Measurements from ENCODE around the gene SLC22A23.
A peak's percentile ranks its signal among the peaks of the same experiment; 100 is the strongest.

Gene SLC22A23

DNA sequence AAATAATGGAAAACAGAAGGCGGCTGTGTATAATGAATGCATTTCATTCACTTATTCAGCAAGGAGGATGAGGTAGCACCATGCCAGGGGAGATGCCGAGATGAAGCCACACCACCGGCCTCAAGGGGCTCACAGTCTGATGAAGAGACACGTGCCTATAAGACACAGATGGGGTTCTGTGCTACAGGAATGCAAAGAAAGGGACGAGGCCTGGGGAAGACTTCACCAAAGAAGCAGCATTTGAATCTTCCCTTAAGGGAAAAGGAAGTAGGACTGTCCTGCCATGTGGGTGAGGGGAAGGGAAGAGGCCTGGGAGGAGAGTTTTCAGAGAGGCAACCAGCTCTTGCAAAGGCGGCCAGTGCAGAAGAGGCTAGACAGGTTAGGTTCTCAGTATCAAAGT, 99.2 kb downstream of the SLC22A23 start:
- TF ChIP-seq, protein P1, sequence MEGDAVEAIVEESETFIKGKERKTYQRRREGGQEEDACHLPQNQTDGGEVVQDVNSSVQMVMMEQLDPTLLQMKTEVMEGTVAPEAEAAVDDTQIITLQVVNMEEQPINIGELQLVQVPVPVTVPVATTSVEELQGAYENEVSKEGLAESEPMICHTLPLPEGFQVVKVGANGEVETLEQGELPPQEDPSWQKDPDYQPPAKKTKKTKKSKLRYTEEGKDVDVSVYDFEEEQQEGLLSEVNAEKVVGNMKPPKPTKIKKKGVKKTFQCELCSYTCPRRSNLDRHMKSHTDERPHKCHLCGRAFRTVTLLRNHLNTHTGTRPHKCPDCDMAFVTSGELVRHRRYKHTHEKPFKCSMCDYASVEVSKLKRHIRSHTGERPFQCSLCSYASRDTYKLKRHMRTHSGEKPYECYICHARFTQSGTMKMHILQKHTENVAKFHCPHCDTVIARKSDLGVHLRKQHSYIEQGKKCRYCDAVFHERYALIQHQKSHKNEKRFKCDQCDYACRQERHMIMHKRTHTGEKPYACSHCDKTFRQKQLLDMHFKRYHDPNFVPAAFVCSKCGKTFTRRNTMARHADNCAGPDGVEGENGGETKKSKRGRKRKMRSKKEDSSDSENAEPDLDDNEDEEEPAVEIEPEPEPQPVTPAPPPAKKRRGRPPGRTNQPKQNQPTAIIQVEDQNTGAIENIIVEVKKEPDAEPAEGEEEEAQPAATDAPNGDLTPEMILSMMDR (conservative IDR thresholded peaks at IDR 0.05) = no peak
- peak overlapping the region; percentile 95 for H3K27ac ChIP-seq

DNA sequence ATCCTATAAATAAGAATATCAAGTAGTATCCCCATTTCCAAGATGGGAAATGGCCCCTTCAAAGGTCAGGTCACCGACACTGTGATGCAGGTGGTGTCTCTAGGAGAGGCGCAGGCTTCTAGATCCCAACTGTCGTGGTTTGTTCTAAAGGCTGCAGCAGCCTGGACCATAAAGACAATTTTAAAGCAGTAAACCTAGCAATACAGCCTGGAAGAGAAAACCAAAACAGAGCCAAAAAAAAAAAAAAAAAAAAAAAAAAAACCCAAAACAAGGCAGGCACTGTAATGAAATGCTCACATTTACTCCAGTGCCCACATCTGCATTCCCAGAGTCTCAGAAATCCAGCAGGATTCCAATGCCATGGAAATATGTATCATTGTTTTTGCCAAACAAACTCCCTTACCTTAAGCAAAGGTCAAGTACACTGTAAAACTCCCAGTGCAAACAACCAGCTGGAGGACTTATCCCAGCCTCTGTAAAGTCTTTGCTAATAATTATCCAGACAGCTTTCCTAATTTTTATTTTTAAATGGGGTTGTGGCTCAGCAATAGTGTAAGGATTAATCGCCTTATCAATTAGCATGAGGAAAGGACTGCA, 99.9 kb downstream of the SLC22A23 start:
- TF ChIP-seq, protein P1 (conservative IDR thresholded peaks at IDR 0.05) = no peak
- H3K27ac ChIP-seq = peak overlapping the region; percentile 95

DNA sequence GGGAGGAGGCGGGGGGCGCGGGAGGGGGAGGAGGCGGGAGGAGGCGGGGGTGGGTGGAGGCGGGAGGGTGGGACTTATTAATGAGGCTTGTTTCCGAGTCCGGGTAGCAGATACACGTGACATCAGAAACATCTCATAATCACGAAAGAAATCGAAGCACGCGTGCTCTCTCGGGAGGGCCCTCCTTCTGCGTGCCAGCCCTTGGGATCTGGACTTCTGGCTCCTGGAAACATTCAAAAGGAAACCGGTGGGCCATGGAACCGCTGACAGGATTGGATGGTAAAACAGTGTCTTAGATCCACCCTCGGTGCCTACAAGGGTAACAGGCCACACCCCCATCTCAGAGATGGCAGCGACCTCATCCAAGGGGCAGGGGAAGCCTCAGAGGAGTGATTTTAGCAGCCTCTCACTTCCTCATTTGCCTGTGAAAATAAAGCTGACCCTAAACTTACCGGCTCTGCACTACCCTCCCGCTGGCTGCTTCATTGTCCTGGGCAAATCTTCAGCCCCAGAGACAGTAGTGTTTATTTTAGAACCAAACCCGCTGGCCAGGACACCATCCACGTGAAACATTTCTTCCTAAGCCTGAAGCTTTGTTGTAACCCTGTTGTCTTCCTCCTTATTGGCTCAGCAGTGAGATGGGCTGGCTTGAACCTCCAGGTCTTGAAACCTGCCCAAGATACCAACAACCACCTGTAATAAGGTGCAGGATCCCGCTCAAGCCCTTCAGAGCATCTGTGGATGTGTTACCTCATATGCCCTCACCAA, 100.6 kb downstream of the SLC22A23 start:
- peak overlapping the region; percentile 95 for H3K27ac ChIP-seq
- TF ChIP-seq, protein P1 (conservative IDR thresholded peaks at IDR 0.05) = no peak

DNA sequence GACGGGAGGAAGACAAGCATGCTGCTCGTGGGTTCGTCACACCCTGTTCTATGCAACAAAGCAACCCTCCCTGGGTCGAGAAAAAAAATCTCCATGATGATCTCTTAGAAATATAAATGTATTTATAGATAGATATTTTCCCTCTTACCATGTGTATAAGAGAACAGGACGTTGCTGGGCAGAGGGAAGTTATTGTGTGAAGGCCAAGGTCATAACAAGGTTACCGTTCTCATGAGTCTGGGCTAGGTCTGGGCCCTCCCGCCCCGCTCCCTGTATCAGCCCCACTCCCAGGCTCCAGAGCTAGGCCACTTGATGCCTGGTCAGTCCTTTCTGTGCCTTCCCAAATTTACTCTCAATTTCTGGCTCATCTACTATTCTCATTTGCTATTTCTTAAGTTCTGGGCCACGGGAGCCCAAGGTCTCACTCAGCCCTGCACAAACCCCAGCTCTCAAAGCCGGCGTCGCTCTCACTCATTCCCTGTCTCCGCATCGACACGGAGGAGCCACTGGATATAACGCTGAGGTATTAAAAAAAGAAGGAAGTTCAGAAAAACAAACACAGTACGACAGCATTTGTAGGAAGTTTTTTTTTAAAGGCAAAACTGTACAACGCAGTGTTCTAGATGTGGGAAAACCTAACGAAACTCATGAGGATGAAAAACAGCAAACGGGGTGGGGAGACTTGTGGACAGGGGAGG, 101.3 kb downstream of the SLC22A23 start:
- TF ChIP-seq, protein P1 (conservative IDR thresholded peaks at IDR 0.05) = no peak
- peak overlapping the region; percentile 95 for H3K27ac ChIP-seq

DNA sequence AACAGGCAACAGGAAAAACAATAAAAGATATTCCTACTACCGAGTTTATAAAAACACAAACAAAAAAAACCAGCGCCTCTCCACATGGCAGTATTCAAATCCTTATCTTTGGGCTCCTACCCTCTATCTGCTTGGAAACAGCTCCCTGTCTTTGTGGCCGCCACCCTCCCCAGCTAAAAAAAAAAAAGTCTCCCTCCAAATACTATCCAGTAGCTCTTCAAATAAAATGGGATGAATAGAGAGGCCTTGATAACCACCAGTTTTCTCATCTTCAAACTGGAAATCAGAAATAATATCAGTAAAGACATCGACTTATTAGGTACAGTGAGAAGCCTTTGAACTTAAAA, 101.9 kb downstream of the SLC22A23 start:
- peak overlapping the region; percentile 95 for H3K27ac ChIP-seq
- TF ChIP-seq, protein P1 (conservative IDR thresholded peaks at IDR 0.05) = no peak

DNA sequence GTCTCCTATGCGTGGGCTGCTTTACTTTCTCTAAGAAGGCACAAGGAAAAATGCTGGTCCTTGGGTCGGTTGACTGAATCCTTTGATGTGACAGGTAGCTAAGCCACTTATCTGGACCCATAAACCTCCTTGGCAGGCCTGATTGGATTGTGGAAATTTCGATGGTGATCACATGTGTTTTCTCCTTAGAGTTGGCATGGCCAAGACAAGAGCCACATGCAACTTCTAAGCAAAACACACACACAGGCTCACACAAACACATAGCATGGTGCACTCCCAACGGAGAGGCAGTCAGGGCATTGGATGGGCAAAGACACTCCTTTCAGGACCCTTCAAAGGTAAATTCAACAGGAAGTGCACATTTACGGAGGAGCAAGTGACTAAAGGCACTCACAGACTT, 102.9 kb downstream of the SLC22A23 start:
- peak overlapping the region; percentile 95 for H3K27ac ChIP-seq
- TF ChIP-seq, protein P1 (conservative IDR thresholded peaks at IDR 0.05) = no peak

DNA sequence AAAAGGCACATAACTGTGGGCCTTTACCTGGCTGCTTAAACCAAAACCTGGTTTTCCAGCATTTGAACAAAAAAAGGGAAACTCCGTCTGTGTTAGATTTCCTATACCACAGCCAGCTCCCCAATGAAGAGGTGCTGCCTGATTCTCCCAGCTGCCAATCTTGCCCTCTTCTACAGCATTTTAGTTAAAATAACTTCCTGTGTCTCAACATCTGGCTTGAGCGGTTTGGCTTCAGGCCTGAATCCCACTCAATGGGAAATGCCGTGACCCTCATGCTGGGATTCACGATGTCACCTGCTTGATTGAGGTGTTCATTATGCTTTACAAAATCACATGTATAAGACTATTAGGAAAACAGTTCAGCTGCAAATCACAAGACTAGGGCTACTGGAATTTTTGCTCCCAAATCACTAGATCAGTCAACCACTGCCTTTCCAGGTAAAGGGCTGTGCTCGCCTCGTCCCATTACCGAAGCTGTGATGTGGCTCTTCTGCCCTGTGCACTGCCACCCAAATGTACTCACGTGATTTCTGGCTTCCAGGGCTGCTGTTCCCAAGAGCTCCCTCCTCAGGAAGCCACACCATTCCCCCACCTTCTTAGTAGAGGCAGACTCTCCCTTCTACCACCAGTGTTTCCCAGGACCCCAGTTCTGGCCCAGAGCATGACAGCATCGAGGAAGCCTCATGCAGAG, 103.5 kb downstream of the SLC22A23 start:
- peak overlapping the region; percentile 95 for H3K27ac ChIP-seq
- TF ChIP-seq, protein P1 (conservative IDR thresholded peaks at IDR 0.05) = no peak
